Mesenchymal stem cell (in vitro differentiated cells and primary cell): Measurements from ENCODE around the gene IP6K3.

ENCODE experiments used
- DNase-seq: peaks from one replicate; pipeline ENCODE4 v3.0.0-alpha.2; 2013
- H2AFZ ChIP-seq: one replicate; pipeline ENCODE4 v1.6.1; 2013; ENCODE audit warnings: low read depth, mild to moderate bottlenecking, control low read depth, inconsistent platforms, low read length, moderate library complexity
- H2AK5ac ChIP-seq: 2 replicates; pipeline ENCODE4 v1.6.1; 2013; ENCODE audit warnings: low read length, moderate library complexity, mild to moderate bottlenecking, inconsistent platforms; ENCODE audit not compliant: severe bottlenecking
- H2BK120ac ChIP-seq: one replicate; pipeline ENCODE4 v1.6.1; 2013; ENCODE audit warnings: low read depth, mild to moderate bottlenecking, inconsistent platforms, low read length, moderate library complexity
- H2BK12ac ChIP-seq, 2 experiments: one replicate each; pipeline ENCODE4 v1.6.1; 2013; ENCODE audit warnings: inconsistent platforms in 2 of 2, low read length in 2 of 2, mild to moderate bottlenecking in 2 of 2, moderate library complexity in 2 of 2, control low read depth in 1 of 2
- H2BK15ac ChIP-seq: one replicate; pipeline ENCODE4 v1.6.1; 2013; ENCODE audit warnings: mild to moderate bottlenecking, low read depth, inconsistent platforms; ENCODE audit not compliant: poor library complexity, severe bottlenecking
- H2BK5ac ChIP-seq: 2 replicates; pipeline ENCODE4 v1.6.1; 2013; ENCODE audit warnings: low read depth, mild to moderate bottlenecking, low read length, control low read depth, inconsistent platforms; ENCODE audit not compliant: poor library complexity, severe bottlenecking
- H3K14ac ChIP-seq, 2 experiments: one replicate each; pipeline ENCODE4 v1.6.1; 2013; ENCODE audit warnings: inconsistent platforms in 2 of 2, low read length in 2 of 2, control low read depth in 1 of 2, mild to moderate bottlenecking in 1 of 2, moderate library complexity in 1 of 2
- H3K18ac ChIP-seq, 2 experiments: one replicate each; pipeline ENCODE4 v1.6.1; 2013; ENCODE audit warnings: inconsistent platforms in 2 of 2, low read length in 2 of 2, control low read depth in 1 of 2, low read depth in 1 of 2, mild to moderate bottlenecking in 1 of 2
- H3K23ac ChIP-seq, 2 experiments: one replicate each; pipeline ENCODE4 v1.6.1; 2013; ENCODE audit warnings: inconsistent platforms in 2 of 2, low read length in 2 of 2, mild to moderate bottlenecking in 2 of 2, moderate library complexity in 2 of 2, control low read depth in 1 of 2
- H3K27ac ChIP-seq: 2 replicates; pipeline ENCODE4 v1.5.1; 2013; ENCODE audit warnings: mild to moderate bottlenecking, moderate library complexity, low read length, control low read depth, inconsistent platforms; ENCODE audit not compliant: poor library complexity, severe bottlenecking
- H3K27me3 ChIP-seq, 2 experiments: 2 replicates each; pipeline versions ENCODE4 v1.6.1 to v1.7.0; 2013; ENCODE audit warnings: low read length in 2 of 2, mild to moderate bottlenecking in 2 of 2, moderate library complexity in 2 of 2, control low read depth in 1 of 2, inconsistent platforms in 1 of 2; ENCODE audit not compliant: control insufficient read depth in 1 of 2, insufficient read depth in 1 of 2
- H3K36me3 ChIP-seq, 2 experiments: 2 replicates each; pipeline versions ENCODE4 v1.6.1 to v1.7.0; 2013; ENCODE audit warnings: low read length in 2 of 2, control low read depth in 1 of 2, inconsistent platforms in 1 of 2, low read depth in 1 of 2, mild to moderate bottlenecking in 1 of 2; ENCODE audit not compliant: insufficient read depth in 2 of 2, control insufficient read depth in 1 of 2
- H3K4ac ChIP-seq, 2 experiments: one replicate each; pipeline ENCODE4 v1.6.1; 2013; ENCODE audit warnings: inconsistent platforms in 2 of 2, low read length in 2 of 2, mild to moderate bottlenecking in 2 of 2, moderate library complexity in 2 of 2, control low read depth in 1 of 2, low read depth in 1 of 2
- H3K4me1 ChIP-seq: 2 replicates; pipeline ENCODE4 v1.6.1; 2013; ENCODE audit warnings: low read depth, low read length, control low read depth; ENCODE audit not compliant: control insufficient read depth, insufficient read depth
- H3K4me2 ChIP-seq: 2 replicates; pipeline ENCODE4 v1.6.1; 2013; ENCODE audit warnings: low read length, mild to moderate bottlenecking, inconsistent platforms; ENCODE audit not compliant: poor library complexity, severe bottlenecking
- H3K4me3 ChIP-seq, 2 experiments: 2 replicates each; pipeline versions ENCODE4 v1.5.1 to v1.7.0; 2013; ENCODE audit warnings: low read length in 2 of 2, mild to moderate bottlenecking in 2 of 2, control low read depth in 1 of 2, low read depth in 1 of 2; ENCODE audit not compliant: insufficient read depth in 1 of 2
- H3K79me1 ChIP-seq: replicated peaks from 2 replicates; pipeline ENCODE4 v1.6.1; 2013; ENCODE audit warnings: mild to moderate bottlenecking, control low read depth, low read length, inconsistent platforms; ENCODE audit not compliant: poor library complexity, severe bottlenecking
- H3K9ac ChIP-seq: 2 replicates; pipeline ENCODE4 v1.7.0; 2013; ENCODE audit warnings: mild to moderate bottlenecking, low read length, moderate library complexity
- H3K9me3 ChIP-seq: 2 replicates; pipeline ENCODE4 v1.7.0; 2013; ENCODE audit warnings: mild to moderate bottlenecking, low read length; ENCODE audit not compliant: control insufficient read depth
- H4K8ac ChIP-seq: one replicate; pipeline ENCODE4 v1.6.1; 2013; ENCODE audit warnings: inconsistent platforms, mild to moderate bottlenecking, low read length, moderate library complexity
- H4K91ac ChIP-seq: one replicate; pipeline ENCODE4 v1.6.1; 2013; ENCODE audit warnings: mild to moderate bottlenecking, low read length, inconsistent platforms
- WGBS: methylation state at CpG from one replicate; pipeline ENCODE4 v1.1.7; 2013; ENCODE audit warnings: mixed read lengths; 5-methylcytosine and 5-hydroxymethylcytosine counted together

The IP6K3 gene

GRCh38 chr6:33750244-33750991, 3.7 kb upstream of the IP6K3 start:
- Histone ChIP-seq H2BK5ac (no peak overlapping the region), H3K9ac (no peak overlapping the region), H3K4me1 (peaks cover 53% of the 10 kb centered on the region), H3K4me3 (no peak overlapping the region), H2AFZ (no peak overlapping the region), H3K4ac (peak overlapping the region in 1 of 2 experiments; percentile 70), H4K91ac (peak overlapping the region; percentile 70), H3K79me1 (no peaks in the 10 kb centered on the region), H2AK5ac (peak overlapping the region; percentile 41), H2BK120ac (peak overlapping the region; percentile 35), H3K14ac (no peak overlapping the region), H3K18ac (peak overlapping the region; percentile 40 to 75), H4K8ac (peak overlapping the region; percentile 68), H3K27me3 (peaks cover 0 to 70% of the 10 kb centered on the region in 2 experiments), H3K9me3 (no peaks in the 10 kb centered on the region), H3K27ac (no peak overlapping the region), H2BK15ac (peak overlapping the region; percentile 85), H2BK12ac (peak overlapping the region; percentile 72 to 88), H3K23ac (no peak overlapping the region), H3K36me3 (no peaks in the 10 kb centered on the region), H3K4me2 (no peak overlapping the region)
- WGBS, result 64% methylated on average over 10 of the region's 11 CpGs
- DNase-seq, result peak; percentile 56

GRCh38 chr6:33749401-33749800, 2.7 kb upstream of the IP6K3 start:
- no peak overlapping the region for H3K18ac ChIP-seq
- H2BK5ac ChIP-seq, result no peak overlapping the region
- H4K91ac ChIP-seq, result no peak overlapping the region
- no peak overlapping the region for H3K23ac ChIP-seq
- no peak overlapping the region for H3K4me2 ChIP-seq
- no peak overlapping the region for H4K8ac ChIP-seq
- no peak overlapping the region for H2AFZ ChIP-seq
- H3K27me3 ChIP-seq, result peaks cover 0 to 70% of the 10 kb centered on the region in 2 experiments
- H3K9ac ChIP-seq, result no peak overlapping the region
- H2AK5ac ChIP-seq, result no peak overlapping the region
- peak overlapping the region; percentile 19 for H2BK15ac ChIP-seq
- H3K4ac ChIP-seq, result no peak overlapping the region
- no peak overlapping the region for H3K27ac ChIP-seq
- no peak overlapping the region for H2BK120ac ChIP-seq
- WGBS, result 89% methylated on average over 7 of the region's 7 CpGs
- no peaks in the 10 kb centered on the region for H3K9me3 ChIP-seq
- no peak overlapping the region for H3K14ac ChIP-seq
- DNase-seq, result no peak
- H3K4me3 ChIP-seq, result no peak overlapping the region
- H3K36me3 ChIP-seq, result no peaks in the 10 kb centered on the region
- no peaks in the 10 kb centered on the region for H3K79me1 ChIP-seq
- peaks cover 53% of the 10 kb centered on the region for H3K4me1 ChIP-seq
- peak overlapping the region; percentile 11 to 20 for H2BK12ac ChIP-seq

- Histone ChIP-seq H2BK5ac (peak overlapping the region; percentile 46), H2BK12ac (peak overlapping the region in 1 of 2 experiments; percentile 91), H3K9me3 (no peaks in the 10 kb centered on the region), H3K27me3 (peaks cover 0 to 72% of the 10 kb centered on the region in 2 experiments), H2AK5ac (peak overlapping the region; percentile 83), H3K23ac (no peak overlapping the region), H3K27ac (no peak overlapping the region), H3K79me1 (no peaks in the 10 kb centered on the region), H3K4me2 (no peak overlapping the region), H3K14ac (no peak overlapping the region), H3K18ac (no peak overlapping the region), H2BK120ac (no peak overlapping the region), H2AFZ (no peak overlapping the region), H3K4me1 (peaks cover 58% of the 10 kb centered on the region), H3K36me3 (no peaks in the 10 kb centered on the region), H3K4ac (no peak overlapping the region), H2BK15ac (peak overlapping the region; percentile 6), H3K9ac (no peak overlapping the region), H4K8ac (no peak overlapping the region), H3K4me3 (no peak overlapping the region), H4K91ac (peak overlapping the region; percentile 75)
- DNase-seq, result no peak
- 96% methylated on average over 4 of the region's 4 CpGs for WGBS
Measured at GRCh38 chr6:33748841-33749240, 2.1 kb upstream of the IP6K3 start.

GRCh38 chr6:33747823-33748222, 1.1 kb upstream of the IP6K3 start:
- peaks cover 60% of the 10 kb centered on the region for H3K4me1 ChIP-seq
- H3K14ac ChIP-seq, result no peak overlapping the region
- H2AFZ ChIP-seq, result no peak overlapping the region
- H2AK5ac ChIP-seq, result peak overlapping the region; percentile 19
- no peak overlapping the region for H3K4me2 ChIP-seq
- H3K27ac ChIP-seq, result no peak overlapping the region
- H2BK120ac ChIP-seq, result no peak overlapping the region
- H4K8ac ChIP-seq, result no peak overlapping the region
- DNase-seq, result no peak
- no peak overlapping the region for H3K4me3 ChIP-seq
- H3K27me3 ChIP-seq, result peaks cover 0 to 75% of the 10 kb centered on the region in 2 experiments
- H3K9me3 ChIP-seq, result no peaks in the 10 kb centered on the region
- H3K4ac ChIP-seq, result peak overlapping the region in 1 of 2 experiments; percentile 80
- 98% methylated on average over 5 of the region's 5 CpGs for WGBS
- H2BK12ac ChIP-seq, result peak overlapping the region; percentile 6 to 95
- H3K9ac ChIP-seq, result no peak overlapping the region
- no peak overlapping the region for H2BK15ac ChIP-seq
- H2BK5ac ChIP-seq, result no peak overlapping the region
- H4K91ac ChIP-seq, result peak overlapping the region; percentile 55
- H3K18ac ChIP-seq, result peak overlapping the region; percentile 29 to 99
- peaks cover 2% of the 10 kb centered on the region for H3K79me1 ChIP-seq
- H3K23ac ChIP-seq, result no peak overlapping the region
- peaks cover 0 to 2% of the 10 kb centered on the region in 2 experiments for H3K36me3 ChIP-seq
